ENCODE measurements around the gene MRPS34.
A peak's percentile ranks its signal among the peaks of the same experiment; 100 is the strongest.

Gene MRPS34

DNA sequence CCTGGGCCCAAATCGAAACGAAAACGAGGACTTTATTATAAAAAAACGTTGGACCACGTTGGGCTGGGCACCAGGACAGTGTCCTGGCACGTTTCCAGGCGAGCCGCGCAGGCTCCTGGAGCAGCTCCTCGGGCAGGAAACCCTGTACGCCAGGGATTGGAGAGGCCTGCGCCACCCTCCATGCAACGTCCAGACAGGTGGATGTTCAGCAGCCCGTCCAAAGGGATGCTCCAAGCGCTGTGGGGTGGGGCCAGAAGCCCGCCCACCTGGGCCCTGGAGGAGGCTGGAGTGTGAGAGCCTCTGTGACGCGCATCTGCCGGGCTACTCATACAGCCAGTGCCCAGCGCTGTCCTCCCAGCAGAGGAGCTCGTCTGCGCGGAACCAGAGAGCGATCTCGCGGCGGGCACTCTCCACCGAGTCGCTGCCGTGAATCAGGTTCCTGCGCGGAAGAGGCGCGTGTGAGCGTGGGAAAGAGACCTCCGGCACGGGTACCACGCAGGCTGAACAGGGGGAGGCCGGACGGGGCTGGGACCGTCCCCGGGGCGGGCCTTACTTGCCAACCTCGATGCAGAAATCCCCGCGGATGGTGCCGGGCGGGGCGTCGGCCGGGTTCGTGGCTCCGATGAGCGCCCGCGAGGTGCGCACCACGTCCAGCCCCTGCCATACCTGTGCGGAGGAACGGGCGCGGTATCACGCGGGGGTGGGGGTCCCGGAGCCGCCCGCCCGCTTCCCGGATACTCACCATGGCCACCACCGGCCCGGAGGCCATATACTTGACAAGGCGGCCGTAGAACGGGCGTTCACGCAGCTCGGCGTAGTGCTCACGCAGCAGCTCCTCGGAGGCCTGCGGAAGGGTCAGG lies 2.4 kb downstream of the MRPS34 start:
- Histone ChIP-seq H3K79me2 (peaks cover 5% of the 10 kb centered on the region), H3K27me3 (ENCODE audit: control insufficient read depth, insufficient read depth, low read length) (no peaks in the 10 kb centered on the region), H3K9me3 (ENCODE audit: control insufficient read depth, low read length) (no peaks in the 10 kb centered on the region), H3K36me3 (ENCODE audit: control insufficient read depth, insufficient read depth, low read length) (no peaks in the 10 kb centered on the region), H3K4me1 (peaks cover 2% of the 10 kb centered on the region), H3K4me3 (ENCODE audit: low read depth, low read length) (peak overlapping the region; percentile 48), H3K4me2 (ENCODE audit: low read length) (peak overlapping the region; percentile 76), H2AFZ (peak overlapping the region; percentile 68), H3K27ac (no peak overlapping the region), H3K9ac (no peak overlapping the region)
- TF ChIP-seq, protein P1, sequence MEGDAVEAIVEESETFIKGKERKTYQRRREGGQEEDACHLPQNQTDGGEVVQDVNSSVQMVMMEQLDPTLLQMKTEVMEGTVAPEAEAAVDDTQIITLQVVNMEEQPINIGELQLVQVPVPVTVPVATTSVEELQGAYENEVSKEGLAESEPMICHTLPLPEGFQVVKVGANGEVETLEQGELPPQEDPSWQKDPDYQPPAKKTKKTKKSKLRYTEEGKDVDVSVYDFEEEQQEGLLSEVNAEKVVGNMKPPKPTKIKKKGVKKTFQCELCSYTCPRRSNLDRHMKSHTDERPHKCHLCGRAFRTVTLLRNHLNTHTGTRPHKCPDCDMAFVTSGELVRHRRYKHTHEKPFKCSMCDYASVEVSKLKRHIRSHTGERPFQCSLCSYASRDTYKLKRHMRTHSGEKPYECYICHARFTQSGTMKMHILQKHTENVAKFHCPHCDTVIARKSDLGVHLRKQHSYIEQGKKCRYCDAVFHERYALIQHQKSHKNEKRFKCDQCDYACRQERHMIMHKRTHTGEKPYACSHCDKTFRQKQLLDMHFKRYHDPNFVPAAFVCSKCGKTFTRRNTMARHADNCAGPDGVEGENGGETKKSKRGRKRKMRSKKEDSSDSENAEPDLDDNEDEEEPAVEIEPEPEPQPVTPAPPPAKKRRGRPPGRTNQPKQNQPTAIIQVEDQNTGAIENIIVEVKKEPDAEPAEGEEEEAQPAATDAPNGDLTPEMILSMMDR (IDR thresholded peaks at IDR 0.05): no peak

DNA sequence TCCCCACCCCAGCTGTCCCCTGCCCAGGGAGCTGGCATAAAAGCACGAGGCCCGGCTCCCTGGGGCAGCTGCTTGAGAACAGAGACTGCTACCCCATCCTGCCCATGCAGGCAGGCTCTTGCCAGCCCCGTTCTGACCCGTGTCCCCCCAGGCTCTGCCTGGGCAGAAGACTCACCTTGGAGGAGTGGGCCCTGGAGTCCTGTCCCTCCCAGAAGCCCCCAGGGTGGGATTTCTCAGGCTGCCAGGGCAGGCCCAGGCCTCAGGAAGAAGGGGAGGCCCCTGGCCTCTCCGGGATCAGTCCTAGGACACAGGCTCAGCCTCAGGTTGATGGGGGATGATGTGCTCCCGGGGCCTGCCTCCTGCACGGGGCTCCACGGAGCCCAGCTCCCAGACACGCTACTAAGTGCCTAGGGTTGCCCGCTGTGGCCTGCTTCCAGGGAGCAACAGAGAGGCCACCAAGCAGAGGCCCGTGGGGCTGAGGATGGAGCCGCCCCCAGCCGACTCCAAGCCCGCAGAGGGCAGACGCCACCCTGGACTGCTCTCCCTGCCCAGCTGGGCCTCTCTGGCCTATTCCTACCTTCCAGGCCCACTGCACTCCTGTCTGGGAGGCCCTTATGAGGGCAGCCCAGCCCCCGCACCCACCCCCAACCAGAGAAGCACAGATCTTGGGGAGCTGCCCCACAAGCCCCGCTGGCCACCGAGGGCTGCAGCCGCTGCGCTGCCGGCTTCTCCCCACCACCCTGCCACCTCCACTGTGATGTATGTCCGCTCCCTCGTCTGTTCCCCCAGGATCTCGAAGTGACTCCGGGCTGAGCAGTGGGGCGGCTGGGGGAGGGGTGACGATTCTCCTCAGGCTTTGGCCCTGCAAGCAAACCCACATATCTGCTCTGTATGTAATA lies 3.3 kb downstream of the MRPS34 start:
- Histone ChIP-seq H2AFZ (no peak overlapping the region), H3K4me1 (peaks cover 2% of the 10 kb centered on the region), H3K79me2 (peaks cover 2% of the 10 kb centered on the region), H3K36me3 (ENCODE audit: control insufficient read depth, insufficient read depth, low read length) (no peaks in the 10 kb centered on the region), H3K27ac (no peak overlapping the region), H3K9ac (no peak overlapping the region), H3K27me3 (ENCODE audit: control insufficient read depth, insufficient read depth, low read length) (no peaks in the 10 kb centered on the region), H3K4me3 (ENCODE audit: low read depth, low read length) (no peak overlapping the region), H3K4me2 (ENCODE audit: low read length) (no peak overlapping the region), H3K9me3 (ENCODE audit: control insufficient read depth, low read length) (no peaks in the 10 kb centered on the region)
- TF ChIP-seq, protein P1 (IDR thresholded peaks at IDR 0.05): no peak

DNA sequence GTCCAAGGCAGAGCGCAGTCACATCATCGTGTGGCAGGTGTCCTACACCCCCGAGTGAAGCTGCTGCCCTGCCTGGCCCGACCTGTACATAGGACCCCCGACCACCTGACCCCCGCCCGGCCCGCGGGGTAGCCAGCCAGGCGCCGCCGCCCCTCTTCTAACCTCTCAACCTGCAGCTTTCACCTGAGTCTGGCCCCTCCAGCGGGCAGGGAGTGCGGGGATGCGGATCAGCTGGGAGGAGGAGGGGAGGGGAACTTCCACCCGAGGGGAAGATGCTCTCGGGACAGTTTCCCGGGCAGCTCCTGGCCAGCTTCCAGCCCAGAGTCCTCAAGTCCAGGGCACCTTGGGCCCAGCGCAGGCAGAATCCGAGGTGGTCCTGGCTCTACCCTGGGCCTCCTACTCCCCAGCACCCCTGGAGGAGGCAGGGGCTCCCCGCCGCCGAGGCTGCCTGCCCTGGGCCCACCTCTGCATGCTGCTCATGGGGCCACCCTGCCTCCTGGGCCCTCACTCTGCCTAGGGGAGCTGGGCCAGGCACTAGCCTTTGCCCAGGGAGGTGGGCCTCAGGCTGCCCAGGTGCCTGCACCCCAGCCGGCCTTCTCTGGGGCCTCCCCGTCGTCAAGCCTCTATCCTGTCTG lies 4.0 kb downstream of the MRPS34 start:
- TF ChIP-seq, protein P1 (IDR thresholded peaks at IDR 0.05): no peak
- H3K36me3 ChIP-seq (ENCODE audit: control insufficient read depth, insufficient read depth, low read length): no peaks in the 10 kb centered on the region
- H3K4me1 ChIP-seq: peaks cover 2% of the 10 kb centered on the region
- no peak overlapping the region for H3K4me2 ChIP-seq (ENCODE audit: low read length)
- H3K4me3 ChIP-seq (ENCODE audit: low read depth, low read length): no peak overlapping the region
- no peak overlapping the region for H2AFZ ChIP-seq
- no peaks in the 10 kb centered on the region for H3K27me3 ChIP-seq (ENCODE audit: control insufficient read depth, insufficient read depth, low read length)
- H3K79me2 ChIP-seq: no peaks in the 10 kb centered on the region
- no peak overlapping the region for H3K9ac ChIP-seq
- no peaks in the 10 kb centered on the region for H3K9me3 ChIP-seq (ENCODE audit: control insufficient read depth, low read length)
- no peak overlapping the region for H3K27ac ChIP-seq

DNA sequence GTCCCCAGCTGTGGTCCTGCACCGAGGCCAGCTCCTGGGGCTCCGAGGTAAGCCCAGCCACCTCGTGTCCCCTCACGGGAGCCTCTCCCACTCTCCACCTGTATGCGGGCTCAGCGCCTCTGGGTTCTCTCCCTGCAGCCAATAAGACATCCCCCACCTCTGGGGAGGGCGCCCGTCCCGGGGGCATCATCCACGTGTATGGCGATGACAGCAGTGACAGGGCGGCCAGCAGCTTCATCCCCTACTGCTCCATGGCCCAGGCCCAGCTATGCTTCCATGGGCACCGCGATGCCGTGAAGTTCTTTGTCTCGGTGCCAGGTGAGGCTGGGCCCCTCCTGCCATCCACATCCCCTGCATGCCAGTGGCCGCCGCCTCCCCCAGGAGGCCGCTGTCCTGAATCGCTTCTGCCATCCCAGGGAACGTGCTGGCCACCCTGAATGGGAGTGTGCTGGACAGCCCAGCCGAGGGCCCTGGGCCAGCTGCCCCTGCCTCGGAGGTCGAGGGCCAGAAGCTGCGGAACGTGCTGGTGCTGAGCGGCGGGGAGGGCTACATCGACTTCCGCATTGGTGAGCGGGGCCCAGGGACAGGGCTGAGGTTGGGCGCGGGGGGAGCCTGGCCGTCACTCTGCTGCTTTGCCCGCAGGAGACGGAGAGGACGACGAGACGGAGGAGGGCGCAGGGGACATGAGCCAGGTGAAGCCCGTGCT lies 4.7 kb downstream of the MRPS34 start:
- Histone ChIP-seq H3K4me2 (ENCODE audit: low read length) (no peak overlapping the region), H3K4me3 (ENCODE audit: low read depth, low read length) (no peak overlapping the region), H3K9ac (no peak overlapping the region), H3K4me1 (peaks cover 2% of the 10 kb centered on the region), H3K9me3 (ENCODE audit: control insufficient read depth, low read length) (no peaks in the 10 kb centered on the region), H3K79me2 (no peaks in the 10 kb centered on the region), H3K36me3 (ENCODE audit: control insufficient read depth, insufficient read depth, low read length) (no peaks in the 10 kb centered on the region), H3K27ac (no peak overlapping the region), H2AFZ (no peak overlapping the region), H3K27me3 (ENCODE audit: control insufficient read depth, insufficient read depth, low read length) (no peaks in the 10 kb centered on the region)
- TF ChIP-seq, protein P1 (IDR thresholded peaks at IDR 0.05): no peak
